ENCODE measurements around the gene COPZ1. TPM values are rescaled to one million over a fixed set of nuclear protein-coding genes. Genes with fewer than 3 reads are reported as not detected.

COPZ1 gene, protein sequence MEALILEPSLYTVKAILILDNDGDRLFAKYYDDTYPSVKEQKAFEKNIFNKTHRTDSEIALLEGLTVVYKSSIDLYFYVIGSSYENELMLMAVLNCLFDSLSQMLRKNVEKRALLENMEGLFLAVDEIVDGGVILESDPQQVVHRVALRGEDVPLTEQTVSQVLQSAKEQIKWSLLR
- 114 and 170 TPM in 2 replicates for total RNA-seq

DNA sequence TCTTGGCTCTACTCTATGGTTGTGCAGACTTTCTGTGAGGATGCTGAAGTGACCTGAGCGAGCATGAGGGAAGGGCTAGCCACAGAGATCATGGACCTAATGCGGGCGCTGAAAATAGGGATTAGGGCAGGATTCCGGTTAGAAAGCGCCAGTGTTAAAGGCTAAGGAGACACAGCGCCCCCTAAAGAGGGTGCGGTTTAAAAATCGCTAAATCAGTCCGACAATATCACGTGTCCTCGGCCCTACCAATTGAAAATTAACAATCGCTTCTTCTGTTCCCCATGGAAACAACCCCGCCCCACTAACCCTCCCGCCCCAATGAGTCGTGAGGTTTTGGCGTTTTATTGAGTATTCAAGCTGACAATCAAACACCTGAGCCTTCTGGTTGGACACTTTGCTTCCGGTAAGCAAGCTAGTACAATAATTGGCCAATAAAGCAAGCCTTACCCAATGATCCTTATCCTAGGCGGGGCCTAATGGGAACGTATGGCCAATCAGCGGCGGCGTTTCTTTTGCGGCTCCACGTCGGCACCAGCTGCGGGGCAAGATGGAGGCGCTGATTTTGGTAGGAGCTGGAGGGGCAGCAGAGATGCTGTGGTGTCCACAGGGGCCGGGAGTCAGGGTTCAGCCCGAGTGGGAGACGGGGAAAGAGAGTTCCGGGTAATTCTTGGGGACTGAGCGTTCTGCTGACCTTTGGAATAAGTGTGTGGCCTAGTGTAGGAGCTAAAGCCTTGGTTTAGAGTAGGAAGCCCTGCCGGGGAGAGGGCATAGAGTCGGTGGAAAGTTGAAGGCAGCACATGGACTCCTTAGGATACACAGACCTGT lies at the start of gene COPZ1:
Gene COPZ1 (plus strand): TSS at position 515 of the 825 bp plus-strand sequence. CDS start 33 bp downstream, at position 548.

DNA sequence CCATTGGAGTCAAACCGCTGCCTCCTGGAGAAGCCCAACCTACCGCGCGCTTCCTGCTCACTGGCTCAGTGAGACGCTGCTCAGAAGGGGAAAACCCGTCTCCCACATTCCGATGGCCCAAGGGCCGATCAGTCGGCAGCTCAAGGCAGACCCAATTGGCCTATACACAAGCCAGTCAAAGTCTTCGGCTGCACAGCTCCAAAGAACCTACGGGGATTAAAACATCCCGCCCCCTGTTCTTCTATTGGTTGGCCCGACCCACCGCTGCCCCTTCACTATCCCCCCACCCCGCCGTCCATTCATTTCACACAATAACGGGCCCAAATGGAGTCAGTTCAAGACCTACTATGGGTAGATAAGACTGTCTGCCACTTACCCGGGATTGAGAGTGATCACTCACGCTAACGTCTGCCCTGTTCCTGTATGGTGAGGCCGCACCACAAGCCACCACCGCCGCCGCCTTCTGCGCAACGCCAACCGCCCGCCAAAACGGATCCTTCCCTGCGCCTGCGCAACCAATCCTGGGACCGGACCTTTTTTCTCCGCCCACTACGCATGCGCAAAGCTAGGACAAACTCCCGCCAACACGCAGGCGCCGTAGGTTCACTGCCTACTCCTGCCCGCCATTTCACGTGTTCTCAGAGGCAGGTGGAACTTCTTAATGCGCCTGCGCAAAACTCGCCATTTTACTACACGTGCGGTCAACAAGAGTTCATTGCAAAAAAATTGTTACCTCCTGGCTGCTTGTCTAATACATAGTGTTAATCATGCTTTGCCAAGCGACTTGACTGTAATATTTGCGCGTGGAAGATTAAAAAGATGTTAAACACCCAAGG lies 45.1 kb upstream of the COPZ1 start, which contains the start of gene CBX5:
Gene CBX5 (minus strand): TSS at position 491 of the 836 bp plus-strand sequence. CDS start 22,472 bp downstream, outside the sequence.

GRCh38 chr12:54280468-54281260 lies 44.3 kb upstream of the COPZ1 start, which contains the start of gene HNRNPA1:
Gene HNRNPA1 (plus strand): TSS chr12:54280726. CDS start chr12:54280808, 82 bp downstream.

DNA sequence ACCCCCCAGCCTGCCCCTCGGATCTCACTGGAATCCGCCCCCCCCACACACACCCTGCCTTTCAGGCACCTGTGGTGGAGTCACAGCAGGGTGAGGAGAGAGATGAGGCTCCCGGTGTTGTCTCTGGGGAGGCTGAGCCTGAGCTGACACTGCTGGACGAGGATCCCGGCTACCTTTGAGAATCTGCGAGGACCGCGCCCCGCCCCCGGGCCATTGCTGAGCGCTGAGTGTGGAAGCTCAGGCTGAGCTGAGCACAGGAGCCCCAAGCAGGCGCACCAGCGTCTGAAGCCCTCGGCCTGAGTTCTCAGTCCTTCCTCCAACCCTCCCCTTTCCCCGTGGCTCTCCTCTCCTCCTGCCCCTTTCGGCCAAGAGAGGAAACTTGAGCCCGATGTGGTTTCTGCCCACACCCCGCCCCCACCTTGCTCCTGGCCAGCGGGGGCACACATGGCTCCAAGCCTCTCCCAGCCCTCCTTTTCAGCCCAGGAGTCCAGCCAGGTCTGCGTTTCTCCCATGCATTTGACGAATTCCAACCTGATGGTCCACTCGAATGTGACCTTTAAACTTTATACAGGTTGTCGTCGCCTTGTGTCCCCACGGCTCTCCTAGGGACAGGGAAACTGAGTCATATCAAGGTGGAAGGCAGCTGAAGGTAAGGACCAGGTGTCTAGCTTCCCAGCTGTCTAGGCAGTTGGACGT lies 24.1 kb upstream of the COPZ1 start, which contains the start of gene NFE2:
Gene NFE2 (minus strand): TSS at position 284 of the 696 bp plus-strand sequence. CDS start 5,767 bp downstream, outside the sequence.

DNA sequence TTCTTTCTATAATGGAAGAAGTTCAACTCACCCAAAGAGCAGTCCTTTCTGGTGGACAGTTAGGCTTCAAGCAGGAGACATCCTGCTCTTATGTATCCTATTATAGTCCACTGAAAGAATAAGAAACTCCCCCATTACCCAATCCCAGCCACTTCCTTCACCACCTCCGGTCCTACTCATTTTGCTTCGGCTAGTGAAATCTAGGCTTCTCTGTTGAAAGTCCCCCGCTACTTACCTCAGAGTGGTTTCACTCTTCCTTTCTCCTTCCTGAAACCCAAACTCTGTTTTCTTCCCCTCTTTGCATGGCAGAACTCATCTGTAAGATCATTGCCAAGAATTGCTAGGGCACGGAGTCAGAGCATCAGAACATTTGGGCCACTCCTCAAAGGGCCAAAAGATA lies 39.5 kb downstream of the COPZ1 start, which contains the start of gene GPR84:
Gene GPR84 (minus strand): TSS at position 74 of the 400 bp plus-strand sequence. CDS start 635 bp downstream, outside the sequence.

DNA sequence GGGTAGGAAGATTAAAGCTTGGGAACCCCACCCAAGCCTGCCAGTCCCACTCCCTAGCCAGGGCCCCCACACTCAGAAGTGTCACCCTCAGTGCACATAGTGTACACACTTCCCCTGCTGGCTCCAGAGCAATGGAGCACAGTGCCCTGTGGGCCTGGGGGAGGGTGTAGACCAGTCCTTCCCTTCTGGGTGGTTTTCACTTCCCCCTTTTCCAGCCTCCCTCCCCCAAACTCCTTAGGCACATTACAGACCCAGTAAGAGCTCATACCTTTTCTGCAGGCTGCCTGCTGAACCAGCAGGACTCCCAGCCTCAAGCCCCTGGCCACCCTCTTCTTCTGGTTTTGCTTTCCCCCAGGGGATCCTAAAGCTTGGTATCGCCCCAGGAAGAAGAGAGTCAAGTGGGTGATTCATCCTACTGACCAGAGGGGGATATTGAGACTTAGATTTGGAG lies 59.7 kb downstream of the COPZ1 start, which contains the start of gene ZNF385A:
Gene ZNF385A (minus strand): TSS at position 143 of the 451 bp plus-strand sequence. CDS start 219 bp downstream, outside the sequence.

Other genes starting within 250 kb of the COPZ1 start
- 32.5 and 49.6 TPM in 2 replicates for gene SMUG1, start 136.1 kb upstream of the COPZ1 start, total RNA-seq
- gene CBX5, start 45.0 kb upstream of the COPZ1 start, total RNA-seq = 30.5 and 45.4 TPM in 2 replicates
- gene HNRNPA1, start 44.4 kb upstream of the COPZ1 start, total RNA-seq = 550 and 607 TPM in 2 replicates
- gene NFE2, start 24.1 kb upstream of the COPZ1 start, total RNA-seq = not detected in 2 replicates
- gene GPR84, start 39.4 kb downstream of the COPZ1 start, total RNA-seq = not detected in 2 replicates
- gene ZNF385A, start 59.6 kb downstream of the COPZ1 start, total RNA-seq = 33.3 and 52.3 TPM in 2 replicates
- gene ITGA5, start 94.1 kb downstream of the COPZ1 start, total RNA-seq = 73.7 and 91.3 TPM in 2 replicates
- gene GTSF1, start 148.5 kb downstream of the COPZ1 start, total RNA-seq = not detected in 2 replicates
- 0.05 TPM in 1 of 2 replicates, not detected in the other for gene NCKAP1L, start 172.6 kb downstream of the COPZ1 start, total RNA-seq
- gene PDE1B, start 224.5 kb downstream of the COPZ1 start, total RNA-seq = not detected in 2 replicates

All from airway epithelial cell (primary cell).